ENCODE results near the gene DHX8. TPM values are rescaled to one million over a fixed set of nuclear protein-coding genes. Genes with fewer than 3 reads are reported as not detected.

DHX8 gene
- polyA plus RNA-seq, 1 experiment: 42.7 TPM

DNA sequence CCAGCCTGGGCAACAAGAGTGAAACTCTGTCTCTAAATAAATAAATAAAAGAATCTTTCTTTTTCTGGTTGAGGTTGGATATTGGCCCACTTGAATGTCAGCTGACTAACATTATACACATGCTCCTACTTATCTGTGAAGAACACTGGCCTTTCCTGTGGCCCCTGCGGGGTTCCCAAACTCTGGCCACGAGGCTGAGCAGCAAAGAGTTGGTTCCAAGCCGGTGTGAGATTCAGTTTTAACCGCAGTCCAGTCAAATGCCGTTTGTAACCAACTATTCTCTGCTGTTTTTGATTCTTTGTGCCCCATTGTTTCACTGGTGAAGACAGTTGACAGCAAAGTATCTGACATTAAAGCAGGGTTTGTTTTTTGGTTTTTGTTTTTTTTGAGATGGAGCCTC lies 51.1 kb downstream of the DHX8 start:
- no peak overlapping the region for H3K4me3 ChIP-seq (ENCODE audit: low read depth, low read length)
- no peaks in the 10 kb centered on the region for H3K36me3 ChIP-seq (ENCODE audit: control insufficient read depth, insufficient read depth, low read length)
- ChIA-PET POLR2A (no interaction called here), CTCF (interaction anchor here (1.1 to 2.8 kb wide), 2 partner anchors 22 to 42 kb away, joined by 3 to 16 read pairs; no protein-coding TSS in a partner anchor)
- H3K27me3 ChIP-seq (ENCODE audit: control insufficient read depth, insufficient read depth, low read length): no peaks in the 10 kb centered on the region
- no peak for DNase-seq (ENCODE audit: low read depth)
- TF ChIP-seq, protein P1, sequence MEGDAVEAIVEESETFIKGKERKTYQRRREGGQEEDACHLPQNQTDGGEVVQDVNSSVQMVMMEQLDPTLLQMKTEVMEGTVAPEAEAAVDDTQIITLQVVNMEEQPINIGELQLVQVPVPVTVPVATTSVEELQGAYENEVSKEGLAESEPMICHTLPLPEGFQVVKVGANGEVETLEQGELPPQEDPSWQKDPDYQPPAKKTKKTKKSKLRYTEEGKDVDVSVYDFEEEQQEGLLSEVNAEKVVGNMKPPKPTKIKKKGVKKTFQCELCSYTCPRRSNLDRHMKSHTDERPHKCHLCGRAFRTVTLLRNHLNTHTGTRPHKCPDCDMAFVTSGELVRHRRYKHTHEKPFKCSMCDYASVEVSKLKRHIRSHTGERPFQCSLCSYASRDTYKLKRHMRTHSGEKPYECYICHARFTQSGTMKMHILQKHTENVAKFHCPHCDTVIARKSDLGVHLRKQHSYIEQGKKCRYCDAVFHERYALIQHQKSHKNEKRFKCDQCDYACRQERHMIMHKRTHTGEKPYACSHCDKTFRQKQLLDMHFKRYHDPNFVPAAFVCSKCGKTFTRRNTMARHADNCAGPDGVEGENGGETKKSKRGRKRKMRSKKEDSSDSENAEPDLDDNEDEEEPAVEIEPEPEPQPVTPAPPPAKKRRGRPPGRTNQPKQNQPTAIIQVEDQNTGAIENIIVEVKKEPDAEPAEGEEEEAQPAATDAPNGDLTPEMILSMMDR (IDR thresholded peaks at IDR 0.05; ENCODE audit: insufficient read depth, low read depth, low read length): no peak

DNA sequence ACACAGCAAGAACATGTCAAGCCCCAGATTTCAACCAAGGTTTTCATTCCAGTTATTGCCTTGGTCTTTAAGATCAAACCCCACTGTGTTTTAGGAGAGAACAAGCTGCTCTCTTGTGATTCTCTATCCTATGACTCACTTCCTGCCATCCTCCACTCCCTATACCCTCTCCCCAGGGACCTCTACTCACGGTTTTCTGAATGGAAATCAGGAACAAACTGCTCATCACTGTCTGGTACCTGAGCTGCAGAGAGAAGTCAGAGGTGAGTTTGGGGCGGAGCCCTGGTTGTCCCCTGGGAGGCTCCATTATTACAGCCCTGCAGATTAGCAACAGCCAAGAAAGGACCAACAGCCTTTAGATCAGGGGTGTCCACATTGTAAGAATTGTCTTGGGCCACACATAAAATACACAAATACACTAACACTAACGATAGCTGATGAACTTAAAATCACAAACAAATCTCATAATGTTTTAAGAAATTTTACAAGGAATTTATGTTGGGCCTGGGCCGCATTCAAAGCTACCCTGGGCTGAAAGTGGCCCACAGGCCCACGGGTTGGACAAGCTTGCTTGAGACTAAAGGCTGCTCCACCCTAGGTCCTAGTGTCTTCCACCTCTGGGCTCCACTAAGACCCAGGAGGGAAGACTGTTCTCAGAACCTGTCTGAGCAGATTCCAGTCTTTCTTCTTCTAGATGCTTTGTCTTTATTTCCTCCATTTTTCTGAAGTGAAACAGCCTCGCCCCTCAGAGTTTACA lies 52.6 kb downstream of the DHX8 start:
- ChIA-PET POLR2A (no interaction called here), CTCF (interaction anchor here (2.8 kb wide), 1 partner anchor 41 kb away, joined by 16 read pairs; no protein-coding TSS in a partner anchor)
- no peak for DNase-seq (ENCODE audit: low read depth)

DNA sequence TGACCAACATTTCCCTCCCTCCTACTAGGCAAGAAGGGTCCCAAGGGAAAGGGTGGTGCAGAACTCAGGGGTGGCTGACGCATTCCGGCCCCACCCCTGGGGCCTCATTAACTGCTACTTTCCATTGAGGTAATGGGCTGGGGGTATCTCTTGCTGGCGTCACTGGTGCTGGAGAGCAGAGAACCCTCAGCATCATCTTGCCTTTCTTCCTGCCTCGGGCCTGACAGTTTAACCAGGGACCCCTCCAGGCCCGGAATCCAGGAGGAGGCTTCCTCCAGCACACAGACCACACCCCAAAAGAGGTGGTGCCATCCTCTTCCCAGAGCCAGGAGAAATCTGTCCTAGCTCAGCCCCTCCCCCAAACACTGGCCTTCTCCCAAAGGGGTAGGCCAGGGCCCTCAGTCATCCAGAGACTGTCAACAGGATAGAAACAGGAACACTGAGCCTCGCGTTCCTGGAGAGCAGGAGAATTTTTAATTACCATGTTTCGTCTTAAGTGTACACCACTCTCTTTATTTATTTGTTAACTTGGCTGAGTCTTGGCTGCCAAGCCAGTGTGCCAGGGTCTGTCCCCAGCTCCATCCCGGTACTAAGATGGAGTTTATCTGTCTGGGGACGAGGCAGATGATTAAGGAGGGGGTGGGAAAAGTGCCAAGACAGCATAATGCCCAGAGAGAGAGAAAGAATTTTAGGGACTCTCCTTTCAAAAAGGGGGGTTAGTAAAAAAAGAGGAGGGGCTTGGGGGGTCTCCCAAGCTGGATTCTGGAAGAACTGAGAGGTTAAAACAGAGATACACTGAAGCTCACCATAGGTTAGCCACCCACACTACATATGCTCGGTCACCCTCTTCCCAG lies 57.3 kb downstream of the DHX8 start:
- H3K4me3 ChIP-seq (ENCODE audit: low read depth, low read length): no peak overlapping the region
- H3K27me3 ChIP-seq (ENCODE audit: control insufficient read depth, insufficient read depth, low read length): no peaks in the 10 kb centered on the region
- CTCF ChIA-PET: interaction anchor here (1.0 to 2.1 kb wide), 2 partner anchors 14 to 35 kb away, joined by 3 to 7 read pairs; no protein-coding TSS in a partner anchor
- DNase-seq (ENCODE audit: low read depth): no peak
- POLR2A ChIA-PET: no interaction called here
- TF ChIP-seq, protein P1 (IDR thresholded peaks at IDR 0.05; ENCODE audit: insufficient read depth, low read depth, low read length): no peak
- H3K36me3 ChIP-seq (ENCODE audit: control insufficient read depth, insufficient read depth, low read length): no peaks in the 10 kb centered on the region

More for the DNA sequence above, 52.6 kb downstream of the DHX8 start:
- no peak overlapping the region for H3K4me3 ChIP-seq (ENCODE audit: low read depth, low read length)
- TF ChIP-seq, protein P1 (IDR thresholded peaks at IDR 0.05; ENCODE audit: insufficient read depth, low read depth, low read length): no peak
- no peaks in the 10 kb centered on the region for H3K36me3 ChIP-seq (ENCODE audit: control insufficient read depth, insufficient read depth, low read length)
- no peaks in the 10 kb centered on the region for H3K27me3 ChIP-seq (ENCODE audit: control insufficient read depth, insufficient read depth, low read length)

DNA sequence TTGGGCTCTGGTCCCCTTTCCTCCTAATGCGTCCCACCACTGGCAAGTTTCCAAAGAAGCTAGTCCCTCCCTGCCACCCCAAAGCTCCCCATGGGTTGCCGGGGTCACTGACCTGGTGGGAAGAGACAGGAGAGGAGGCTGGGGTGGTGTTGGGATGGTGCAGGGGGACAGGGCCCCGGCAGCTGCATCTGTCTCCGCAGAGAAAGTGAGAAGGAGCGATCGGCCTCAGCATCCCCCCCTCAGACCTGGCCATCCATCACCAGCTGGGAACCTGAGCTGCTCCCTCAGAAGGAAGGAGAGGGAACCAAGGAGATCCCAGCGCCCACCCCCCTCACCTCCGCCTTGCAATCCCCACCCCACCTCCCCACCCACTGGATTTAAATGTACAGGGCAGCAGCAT lies 59.1 kb downstream of the DHX8 start:
- no peaks in the 10 kb centered on the region for H3K36me3 ChIP-seq (ENCODE audit: control insufficient read depth, insufficient read depth, low read length)
- H3K4me3 ChIP-seq (ENCODE audit: low read depth, low read length): no peak overlapping the region
- no peaks in the 10 kb centered on the region for H3K27me3 ChIP-seq (ENCODE audit: control insufficient read depth, insufficient read depth, low read length)
- no peak for DNase-seq (ENCODE audit: low read depth)
- CTCF ChIA-PET: interaction anchor here (1.2 to 1.3 kb wide), 2 partner anchors 12 to 33 kb away, joined by 4 to 6 read pairs; no protein-coding TSS in a partner anchor
- TF ChIP-seq, protein P1 (IDR thresholded peaks at IDR 0.05; ENCODE audit: insufficient read depth, low read depth, low read length): no peak
- POLR2A ChIA-PET: no interaction called here

DNA sequence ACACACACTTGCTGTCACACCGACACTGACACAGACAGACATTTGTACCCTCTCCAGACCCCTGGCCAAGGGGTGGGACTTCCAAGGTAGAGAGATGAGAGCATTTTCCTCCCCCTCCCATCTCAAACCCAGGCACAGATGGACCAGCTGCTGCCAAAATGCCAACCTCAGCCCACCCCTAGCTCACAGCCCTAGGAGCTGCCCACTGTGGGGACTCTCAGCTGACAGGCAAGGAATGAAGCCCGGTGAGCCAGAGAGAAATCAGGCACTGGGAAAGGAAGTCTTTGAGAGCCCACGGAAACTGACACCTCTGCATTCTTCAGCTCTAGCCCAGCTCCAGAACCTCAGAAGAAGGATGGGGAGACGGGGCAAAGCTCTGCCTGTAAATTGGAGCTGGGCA lies 59.5 kb downstream of the DHX8 start:
- DNase-seq (ENCODE audit: low read depth): no peak
- CTCF ChIA-PET: interaction anchor here (0.7 to 1.3 kb wide), 5 partner anchors 13 to 130 kb away, joined by 3 to 6 read pairs (median 4); no protein-coding TSS in a partner anchor
- H3K36me3 ChIP-seq (ENCODE audit: control insufficient read depth, insufficient read depth, low read length): no peaks in the 10 kb centered on the region
- H3K27me3 ChIP-seq (ENCODE audit: control insufficient read depth, insufficient read depth, low read length): no peaks in the 10 kb centered on the region
- TF ChIP-seq, protein P1 (IDR thresholded peaks at IDR 0.05; ENCODE audit: insufficient read depth, low read depth, low read length): no peak
- no peak overlapping the region for H3K4me3 ChIP-seq (ENCODE audit: low read depth, low read length)
- POLR2A ChIA-PET: no interaction called here
